Endothelial cell of umbilical vein (primary cell): ENCODE results near the gene JUP. TPM values are rescaled to one million over a fixed set of nuclear protein-coding genes. Genes with fewer than 3 reads are reported as not detected.

Experiments
- BruUV-seq: library from RNA; stranded (reverse); fragments of 400-500 nt; replicated peaks from 2 replicates; lab custom pipeline; 2021; lab: Mats Ljungman, UMichigan
- CTCF ChIA-PET: fragments of 300-600, 350-600 bp; sonication (Branson Sonifier 250); formaldehyde crosslinking; loops from one replicate; lab custom pipeline; 2021; ENCODE audit warnings: antibody characterized with exemption, inconsistent platforms; lab: Charles Lee
- POLR2A ChIA-PET: fragments of 300-600, 350-600 bp; sonication (Branson Sonifier 250); formaldehyde crosslinking; loops from one replicate; lab custom pipeline; 2021; ENCODE audit warnings: antibody characterized with exemption, inconsistent platforms; lab: Charles Lee
- DNase-seq: peaks from one replicate; pipeline ENCODE4 v3.0.0-alpha.2; 2011; ENCODE audit warnings: low read depth, low spot score
- FAIRE-seq: peaks from 2 replicates; lab custom pipeline; 2011; peaks lifted over from hg19 to GRCh38; lab: Jason Lieb, UNC
- H2AFZ ChIP-seq: 2 replicates; pipeline ENCODE4 v1.6.0; 2012; ENCODE audit warnings: low read depth, low read length, control low read depth, inconsistent platforms
- H3K27ac ChIP-seq: 2 replicates; pipeline ENCODE4 v1.5.1; 2011; ENCODE audit warnings: low read depth, mild to moderate bottlenecking, control low read depth, low read length, moderate library complexity; ENCODE audit not compliant: insufficient read depth
- H3K27me3 ChIP-seq, 2 experiments: 2 replicates each; pipeline versions ENCODE4 v1.6.0 to v1.6.1; 2011; ENCODE audit warnings: low read length in 2 of 2, mixed read lengths in 1 of 2; ENCODE audit not compliant: control insufficient read depth in 2 of 2, insufficient read depth in 2 of 2
- H3K36me3 ChIP-seq, 2 experiments: 2 replicates in 1 of 2; 3 replicates in 1 of 2; pipeline ENCODE4 v1.5.1; 2011; ENCODE audit warnings: low read length in 2 of 2, mild to moderate bottlenecking in 1 of 2, moderate library complexity in 1 of 2; ENCODE audit not compliant: control insufficient read depth in 2 of 2, insufficient read depth in 2 of 2; ENCODE audit errors: extremely low read depth in 1 of 2
- H3K4me1 ChIP-seq: 3 replicates; pipeline ENCODE4 v1.5.1; 2011; ENCODE audit warnings: mild to moderate bottlenecking, low read length; ENCODE audit not compliant: control insufficient read depth, insufficient read depth; ENCODE audit errors: extremely low read depth
- H3K4me2 ChIP-seq: 2 replicates; pipeline ENCODE4 v1.6.1; 2011; ENCODE audit warnings: low read length, control low read depth, mixed read lengths; ENCODE audit not compliant: insufficient read depth
- H3K4me3 ChIP-seq, 3 experiments: fragments of 200-600 bp in 1 of 3; sonication (generic), shearing (Covaris generic) in 1 of 3; replicated peaks in 1 of 3; 2 replicates each; pipeline ENCODE4 v1.5.1; 2011 to 2016; ENCODE audit warnings: control low read depth in 3 of 3, low read length in 3 of 3, mild to moderate bottlenecking in 2 of 3, inconsistent platforms in 1 of 3, low read depth in 1 of 3, moderate library complexity in 1 of 3; ENCODE audit not compliant: insufficient read depth in 1 of 3
- H3K79me2 ChIP-seq: 2 replicates; pipeline ENCODE4 v1.6.0; 2012; ENCODE audit warnings: low read length, inconsistent platforms; ENCODE audit not compliant: control insufficient read depth, insufficient read depth
- H3K9ac ChIP-seq: replicated peaks from 2 replicates; pipeline ENCODE3; 2011; ENCODE audit warnings: low read length, control low read depth; ENCODE audit not compliant: insufficient read depth; ENCODE audit errors: extremely low read depth
- H3K9me1 ChIP-seq: replicated peaks from 3 replicates; pipeline ENCODE4 v1.6.0; 2011; ENCODE audit warnings: mild to moderate bottlenecking, low read length; ENCODE audit not compliant: control insufficient read depth, insufficient read depth; ENCODE audit errors: extremely low read depth
- H3K9me3 ChIP-seq: replicated peaks from 2 replicates; pipeline ENCODE4 v1.5.1; 2012; ENCODE audit warnings: low read length, inconsistent platforms; ENCODE audit not compliant: control insufficient read depth, insufficient read depth
- H4K20me1 ChIP-seq: replicated peaks from 2 replicates; pipeline ENCODE3; 2011; ENCODE audit warnings: mild to moderate bottlenecking, low read length; ENCODE audit not compliant: control insufficient read depth, insufficient read depth; ENCODE audit errors: extremely low read depth
- EZH2 ChIP-seq: IDR thresholded peaks from 2 replicates; pipeline ENCODE4 v1.6.1; 2012; ENCODE audit warnings: borderline replicate concordance, low read depth, mild to moderate bottlenecking, moderate library complexity, low read length, inconsistent platforms; ENCODE audit not compliant: severe bottlenecking
- FOS ChIP-seq: IDR thresholded peaks from 2 replicates; pipeline ENCODE4 v1.6.1; 2011; ENCODE audit warnings: mild to moderate bottlenecking, low read length, moderate library complexity, borderline replicate concordance; ENCODE audit not compliant: insufficient read depth
- GATA2 ChIP-seq: IDR thresholded peaks from 2 replicates; pipeline ENCODE4 v1.7.0; 2011; ENCODE audit warnings: low read depth, mild to moderate bottlenecking, moderate library complexity, mixed read lengths, low read length; ENCODE audit not compliant: insufficient read length, insufficient read depth
- JUN ChIP-seq: IDR thresholded peaks from 2 replicates; pipeline ENCODE4 v1.6.1; 2011; ENCODE audit warnings: borderline replicate concordance, low read depth; ENCODE audit not compliant: insufficient read length, insufficient read depth
- MYC ChIP-seq: IDR thresholded peaks from one replicate; pipeline ENCODE4 v1.6.1; 2011; ENCODE audit warnings: mild to moderate bottlenecking, low read depth, low read length
- POLR2A ChIP-seq: IDR thresholded peaks from 2 replicates; pipeline ENCODE4 v1.6.1; 2012; ENCODE audit warnings: low read depth, mild to moderate bottlenecking, control low read depth, low read length
- POLR2AphosphoS5 ChIP-seq: IDR thresholded peaks from 2 replicates; pipeline ENCODE4 v1.6.1; 2012; ENCODE audit warnings: low read depth, mild to moderate bottlenecking, control low read depth, low read length, moderate library complexity; ENCODE audit not compliant: insufficient read depth
- dilution Hi-C: fragments of 300-500 bp; cut with MboI; formaldehyde crosslinking; loops from one replicate; pipeline ENCODE4 v1.15.0; 2019; ENCODE audit warnings: low sequenced_read_pairs; ENCODE audit not compliant: extremely low pct_ligation_motif_present
- intact Hi-C: fragments of 100-400 bp; cut with micrococcal nuclease; formaldehyde crosslinking; loops from one replicate; pipeline ENCODE4 v1.10.0; 2022
- polyA plus RNA-seq, 4 experiments: library from polyadenylated mRNA; depleted of rRNA in 3 of 4; stranded (reverse) in 3 of 4; unstranded in 1 of 4; fragments of >200 nt; gene quantifications; 2 replicates each; pipeline versions ENCODE4 v1.2.1 to v1.2.3, GENCODE V29; 2011 to 2012; ENCODE audit warnings: missing spikeins in 1 of 4
- total RNA-seq: library from RNA; stranded (reverse); gene quantifications from 2 replicates; pipeline ENCODE4 v1.2.3, GENCODE V29; 2021
- TF ChIP-seq, protein P1 (sequence below), 2 donors: IDR thresholded peaks; 1 replicate in 1 of 2; 2 replicates in 1 of 2; pipeline ENCODE4 v1.5.1; 2011; ENCODE audit warnings: low read length in 2 of 2, mild to moderate bottlenecking in 2 of 2, moderate library complexity in 2 of 2, control low read depth in 1 of 2, inconsistent platforms in 1 of 2, low read depth in 1 of 2; ENCODE audit not compliant: insufficient read depth in 1 of 2; ENCODE audit errors: extremely low read depth in 1 of 2
- TF ChIP-seq, protein P2 (sequence below): IDR thresholded peaks from 2 replicates; pipeline ENCODE4 v1.6.1; 2011; ENCODE audit not compliant: insufficient read depth, insufficient read length

Gene JUP
- total and polyA plus RNA-seq, 2 donors (not counting 3 experiments of a cell fraction or from before 2014, with no cell fraction given) = 98.0 to 171 TPM

DNA sequence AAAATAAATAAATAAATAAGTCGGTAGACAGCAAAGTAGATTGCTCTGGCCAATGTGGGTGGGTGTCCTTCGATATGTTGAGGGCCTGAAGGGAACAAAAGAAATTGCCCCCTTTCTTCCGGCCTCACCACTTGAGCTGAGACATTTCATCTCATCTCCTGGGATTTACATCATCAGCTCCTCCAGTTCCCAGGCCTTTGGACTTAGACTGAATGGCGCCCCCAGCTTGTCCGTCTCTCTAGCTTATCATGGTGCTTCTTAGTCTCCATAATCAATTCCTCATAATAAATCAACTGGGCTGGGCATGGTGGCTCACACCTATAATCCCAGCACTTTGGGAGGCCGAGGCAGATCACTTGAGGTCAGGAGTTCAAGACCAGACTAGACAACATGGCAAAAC is 38.2 kb downstream of the JUP start:
- no TSS peak for BruUV-seq
- no peaks in the 10 kb centered on the region for H4K20me1 ChIP-seq
- CTCF ChIA-PET = interaction anchor here (1.1 kb wide), 2 partner anchors 53 to 117 kb away, joined by 3 read pairs; partner anchors contain the start of gene KLHL11

More for the DNA sequence above, 38.2 kb downstream of the JUP start:
- Histone ChIP-seq H3K9me1 (no peaks in the 10 kb centered on the region), H3K27ac (no peak overlapping the region), H2AFZ (no peak overlapping the region), H3K4me1 (no peaks in the 10 kb centered on the region), H3K9ac (no peak overlapping the region), H3K9me3 (no peaks in the 10 kb centered on the region), H3K4me3 (no peak overlapping the region), H3K79me2 (no peaks in the 10 kb centered on the region), H3K27me3 (peaks cover 0 to 2% of the 10 kb centered on the region in 2 experiments), H3K36me3 (peaks cover 0 to 3% of the 10 kb centered on the region in 2 experiments), H3K4me2 (no peak overlapping the region)
- TF ChIP-seq EZH2 = no peak
- no peak for TF ChIP-seq GATA2
- TF ChIP-seq POLR2A = no peak
- TF ChIP-seq, protein P1, sequence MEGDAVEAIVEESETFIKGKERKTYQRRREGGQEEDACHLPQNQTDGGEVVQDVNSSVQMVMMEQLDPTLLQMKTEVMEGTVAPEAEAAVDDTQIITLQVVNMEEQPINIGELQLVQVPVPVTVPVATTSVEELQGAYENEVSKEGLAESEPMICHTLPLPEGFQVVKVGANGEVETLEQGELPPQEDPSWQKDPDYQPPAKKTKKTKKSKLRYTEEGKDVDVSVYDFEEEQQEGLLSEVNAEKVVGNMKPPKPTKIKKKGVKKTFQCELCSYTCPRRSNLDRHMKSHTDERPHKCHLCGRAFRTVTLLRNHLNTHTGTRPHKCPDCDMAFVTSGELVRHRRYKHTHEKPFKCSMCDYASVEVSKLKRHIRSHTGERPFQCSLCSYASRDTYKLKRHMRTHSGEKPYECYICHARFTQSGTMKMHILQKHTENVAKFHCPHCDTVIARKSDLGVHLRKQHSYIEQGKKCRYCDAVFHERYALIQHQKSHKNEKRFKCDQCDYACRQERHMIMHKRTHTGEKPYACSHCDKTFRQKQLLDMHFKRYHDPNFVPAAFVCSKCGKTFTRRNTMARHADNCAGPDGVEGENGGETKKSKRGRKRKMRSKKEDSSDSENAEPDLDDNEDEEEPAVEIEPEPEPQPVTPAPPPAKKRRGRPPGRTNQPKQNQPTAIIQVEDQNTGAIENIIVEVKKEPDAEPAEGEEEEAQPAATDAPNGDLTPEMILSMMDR (IDR thresholded peaks at IDR 0.05; ENCODE audit: extremely low read depth in 1 of 2, insufficient read depth in 1 of 2, low read depth in 1 of 2, low read length in 2 of 2) = no peak
- TF ChIP-seq JUN = no peak
- TF ChIP-seq MYC = no peak
- TF ChIP-seq POLR2AphosphoS5 = no peak
- TF ChIP-seq, protein P2, sequence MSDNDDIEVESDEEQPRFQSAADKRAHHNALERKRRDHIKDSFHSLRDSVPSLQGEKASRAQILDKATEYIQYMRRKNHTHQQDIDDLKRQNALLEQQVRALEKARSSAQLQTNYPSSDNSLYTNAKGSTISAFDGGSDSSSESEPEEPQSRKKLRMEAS = no peak
- TF ChIP-seq FOS = no peak
- DNase-seq (no peak), FAIRE-seq (no peak)
- POLR2A ChIA-PET = interaction anchor here (1.2 kb wide), 1 partner anchor 38 kb away, joined by 4 read pairs; the partner anchor contains the start of gene JUP
- intact Hi-C loops = no loop called here
- dilution Hi-C loops = loop anchor here (10.0 kb wide), 1 partner anchor 57 kb away; no protein-coding TSS in a partner anchor
